SU-DHL-6 (cell line): ENCODE measurements around the gene GALNT6.

Source experiments
- H2AFZ ChIP-seq: fragments of 200-600 bp; sonication (generic); 2 replicates; pipeline ENCODE4 v1.6.1; 2014; ENCODE audit warnings: low read depth, mild to moderate bottlenecking, moderate library complexity, mixed read lengths, antibody characterized with exemption, low read length; ENCODE audit not compliant: severe bottlenecking
- H3F3A ChIP-seq: fragments of 200-600 bp; shearing (Covaris generic); 2 replicates; pipeline ENCODE4 v1.6.0; 2016; ENCODE audit warnings: antibody characterized with exemption, mild to moderate bottlenecking; ENCODE audit not compliant: insufficient read depth
- H3K27ac ChIP-seq: fragments of 200-600 bp; sonication (generic); 2 replicates; pipeline ENCODE4 v1.5.1; 2016; ENCODE audit warnings: low read depth, mild to moderate bottlenecking, low read length, moderate library complexity, mixed read lengths
- H3K27me3 ChIP-seq: fragments of 200-600 bp; sonication (generic), shearing (Covaris generic); 2 replicates; pipeline ENCODE4 v1.6.0; 2014; ENCODE audit warnings: mild to moderate bottlenecking, low read length
- H3K36me3 ChIP-seq: fragments of 200-600 bp; sonication (generic); 2 replicates; pipeline ENCODE4 v1.6.1; 2014; ENCODE audit warnings: mild to moderate bottlenecking, low read length, mixed read lengths
- H3K4me2 ChIP-seq: fragments of 300-600, 200-600 bp; shearing (Covaris generic), sonication (generic); 2 replicates; pipeline ENCODE4 v1.6.0; 2014; ENCODE audit warnings: low read length, low read depth, mild to moderate bottlenecking; ENCODE audit not compliant: poor library complexity, severe bottlenecking
- H3K4me3 ChIP-seq: fragments of 200-600 bp; sonication (generic); 2 replicates; pipeline ENCODE4 v1.5.1; 2014; ENCODE audit warnings: antibody characterized with exemption, low read length, mild to moderate bottlenecking, mixed read lengths; ENCODE audit not compliant: insufficient read depth, poor library complexity, severe bottlenecking
- H3K79me2 ChIP-seq: fragments of 200-600 bp; sonication (generic); 2 replicates; pipeline ENCODE4 v1.6.1; 2014; ENCODE audit warnings: mild to moderate bottlenecking, low read length, moderate library complexity; ENCODE audit not compliant: insufficient read depth
- H3K9ac ChIP-seq: fragments of 200-600 bp; sonication (generic); 2 replicates; pipeline ENCODE4 v1.7.0; 2014; ENCODE audit warnings: mild to moderate bottlenecking, low read length
- H3K9me2 ChIP-seq: fragments of 200-600 bp; sonication (generic); replicated peaks from 2 replicates; pipeline ENCODE4 v1.6.1; 2014; ENCODE audit warnings: low read length; ENCODE audit not compliant: insufficient read depth
- H3K9me3 ChIP-seq: fragments of 200-600 bp; sonication (generic); 2 replicates; pipeline ENCODE4 v1.6.1; 2014; ENCODE audit warnings: low read length, mixed read lengths; ENCODE audit not compliant: insufficient read depth
- H4K20me1 ChIP-seq: fragments of 200-600 bp; sonication (generic); 2 replicates; pipeline ENCODE4 v1.6.1; 2014; ENCODE audit warnings: low read depth, mild to moderate bottlenecking, antibody characterized with exemption, low read length, moderate library complexity, mixed read lengths
- CTCF ChIP-seq: fragments of 200-600 bp; sonication (generic); IDR thresholded peaks from one replicate; pipeline ENCODE4 v1.5.1; 2017; ENCODE audit warnings: antibody characterized with exemption, mild to moderate bottlenecking, low read length, moderate library complexity; ENCODE audit not compliant: insufficient read depth, poor library complexity, severe bottlenecking
- EZH2phosphoT487 ChIP-seq: fragments of 200-600 bp; sonication (generic), shearing (Covaris generic); conservative IDR thresholded peaks from 2 replicates; pipeline ENCODE4 v1.6.1; 2018; ENCODE audit warnings: mild to moderate bottlenecking, antibody characterized with exemption, low read length, moderate library complexity, mixed read lengths

Gene GALNT6

DNA sequence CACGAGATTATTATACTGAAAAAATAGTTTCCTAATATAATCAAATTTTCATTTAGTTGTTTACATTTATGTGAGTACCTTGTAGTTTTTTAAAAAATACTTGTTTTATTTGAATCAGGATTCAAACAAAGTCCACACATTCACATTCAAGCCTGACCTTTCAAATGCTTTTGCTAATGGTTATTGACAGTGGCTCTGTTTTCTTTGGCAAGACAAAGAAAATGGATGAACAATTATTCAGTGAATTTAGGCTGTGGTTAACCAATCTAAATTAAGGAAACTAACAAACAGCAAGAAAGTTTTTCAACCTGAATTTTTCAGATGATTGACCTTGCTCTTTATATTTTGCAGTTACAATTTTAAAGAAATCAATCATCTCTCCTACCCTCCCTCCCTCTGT, 43.1 kb upstream of the GALNT6 start:
- Histone ChIP-seq H3K27ac (no peak overlapping the region), H3K27me3 (no peaks in the 10 kb centered on the region)

DNA sequence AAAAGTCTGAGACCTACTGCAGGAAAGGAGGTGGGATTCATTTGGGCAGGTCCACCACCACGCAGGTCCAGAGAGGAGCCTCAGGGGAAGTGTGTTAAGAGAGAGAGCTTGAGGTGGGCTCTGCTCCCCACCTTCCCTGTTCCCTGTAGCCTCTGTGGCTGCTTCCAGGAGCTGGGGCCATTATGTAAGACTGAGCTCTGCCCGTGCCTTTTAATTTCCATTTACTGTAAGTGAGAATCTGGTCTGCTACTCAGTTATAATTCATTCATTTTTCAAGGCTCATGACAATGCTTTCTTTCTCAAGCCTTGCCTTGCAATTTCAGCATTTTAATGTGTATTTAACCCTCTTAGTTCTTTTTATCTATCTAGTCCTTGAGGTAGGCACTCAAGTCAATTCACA, 41.7 kb upstream of the GALNT6 start:
- Histone ChIP-seq H4K20me1 (no peaks in the 10 kb centered on the region; the same call in 1 of the 2 replicates), H3K4me3 (no peak overlapping the region), H2AFZ (no peak overlapping the region), H3K9ac (no peak overlapping the region), H3K79me2 (no peaks in the 10 kb centered on the region), H3K9me3 (no peaks in the 10 kb centered on the region), H3K36me3 (no peaks in the 10 kb centered on the region), H3F3A (no peaks in the 10 kb centered on the region), H3K27ac (no peak overlapping the region), H3K9me2 (no peaks in the 10 kb centered on the region), H3K4me2 (no peak overlapping the region), H3K27me3 (no peaks in the 10 kb centered on the region)
- TF ChIP-seq EZH2phosphoT487 (no peak), CTCF (no peak)

More for the DNA sequence above, 43.1 kb upstream of the GALNT6 start:
- H2AFZ ChIP-seq = no peak overlapping the region
- H3K9me2 ChIP-seq = no peaks in the 10 kb centered on the region
- H3F3A ChIP-seq = no peaks in the 10 kb centered on the region
- no peak overlapping the region for H3K4me3 ChIP-seq
- H4K20me1 ChIP-seq = no peaks in the 10 kb centered on the region; the same call in 1 of the 2 replicates
- H3K9ac ChIP-seq = no peak overlapping the region
- no peaks in the 10 kb centered on the region for H3K36me3 ChIP-seq
- H3K79me2 ChIP-seq = no peaks in the 10 kb centered on the region
- TF ChIP-seq CTCF = no peak
- no peak for TF ChIP-seq EZH2phosphoT487
- H3K9me3 ChIP-seq = no peaks in the 10 kb centered on the region
- no peak overlapping the region for H3K4me2 ChIP-seq

GRCh38 chr12:51430196-51430895, 39.1 kb upstream of the GALNT6 start:
- TF ChIP-seq CTCF = no peak
- no peaks in the 10 kb centered on the region for H3K9me2 ChIP-seq

More at GRCh38 chr12:51430196-51430895, 39.1 kb upstream of the GALNT6 start:
- H3K9me3 ChIP-seq = no peaks in the 10 kb centered on the region
- H3F3A ChIP-seq = no peaks in the 10 kb centered on the region
- no peak overlapping the region for H3K9ac ChIP-seq
- H3K36me3 ChIP-seq = no peaks in the 10 kb centered on the region
- H2AFZ ChIP-seq = no peak overlapping the region
- H3K27me3 ChIP-seq = no peaks in the 10 kb centered on the region; the same call in 1 of the 2 replicates
- no peak overlapping the region for H3K27ac ChIP-seq
- no peak overlapping the region for H3K4me2 ChIP-seq
- no peaks in the 10 kb centered on the region for H4K20me1 ChIP-seq
- no peak overlapping the region for H3K4me3 ChIP-seq
- no peaks in the 10 kb centered on the region for H3K79me2 ChIP-seq
